ENCODE data around the gene HEXA. TPM values are rescaled to one million over a fixed set of nuclear protein-coding genes. Genes with fewer than 3 reads are reported as not detected.
A peak's percentile ranks its signal among the peaks of the same experiment; 100 is the strongest.
"Not testable (repeated sequence)": the region's sequence is repeated elsewhere in the genome, so short reads cannot be mapped to it uniquely, and the experiment has no call there.

Gene HEXA
- total RNA-seq: 49.4 TPM

DNA sequence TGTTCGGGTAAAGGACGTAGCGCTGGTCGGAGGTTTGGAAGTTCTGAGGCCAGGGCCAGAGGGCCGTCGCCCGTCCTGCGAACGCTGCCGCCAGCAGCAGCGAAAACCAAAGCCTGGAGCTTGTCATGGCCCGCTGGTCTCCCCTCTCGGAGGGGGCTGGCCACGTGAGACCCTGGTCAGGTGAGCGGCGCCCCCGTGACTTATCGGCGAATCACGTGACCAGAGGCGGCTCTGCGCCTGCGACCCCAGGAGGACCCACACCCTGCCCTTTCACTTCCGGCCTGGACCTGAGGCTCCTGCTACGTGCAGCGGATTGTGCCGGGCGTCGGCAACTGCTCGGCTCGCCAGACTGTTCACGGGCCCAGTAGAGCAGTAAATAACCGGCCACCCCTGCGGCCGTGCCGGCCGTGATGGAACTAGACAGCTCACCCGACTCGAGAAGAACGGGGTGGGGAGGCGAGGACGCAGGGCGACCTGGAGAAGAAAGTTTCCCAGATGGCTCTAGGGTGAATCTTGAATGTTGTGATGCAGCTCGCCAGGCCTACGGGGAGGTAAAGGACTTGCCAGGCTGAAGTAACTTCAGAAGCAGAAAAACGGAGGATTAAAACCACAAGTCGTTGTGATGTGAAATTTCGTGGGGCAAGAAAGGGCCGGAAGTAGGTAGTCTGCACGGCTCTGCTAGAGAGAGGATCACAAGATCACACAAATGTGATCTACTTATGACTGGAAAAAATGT is at the start of gene HEXA:
Gene HEXA, minus strand, starts transcription at position 169 of the 736 bp plus-strand sequence. Its CDS starts 42 bp downstream, at position 127.
- ATAC-seq (peak; percentile 92), DNase-seq (ENCODE audit: low spot score) (peak; percentile 97)

DNA sequence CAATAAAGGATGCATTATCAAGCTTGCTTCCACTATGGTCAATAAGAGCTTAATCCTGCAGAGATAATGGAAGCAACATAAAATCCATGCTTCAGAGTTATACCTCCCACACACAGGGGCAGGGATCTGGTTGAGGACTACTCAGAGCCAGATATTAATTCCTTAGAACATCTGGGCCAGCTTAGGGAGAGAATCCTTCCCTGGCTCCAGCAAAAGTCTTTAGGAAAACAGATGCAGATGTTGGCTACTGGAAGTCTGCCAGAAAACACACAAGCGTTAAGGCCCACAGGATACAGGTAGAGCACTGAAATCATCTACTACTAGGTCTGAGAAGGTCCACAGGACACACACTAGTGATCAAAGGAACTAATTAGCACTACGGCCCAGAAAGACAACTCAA is 47.4 kb upstream of the HEXA start:
- ATAC-seq (no peak), DNase-seq (ENCODE audit: low spot score) (no peak)

DNA sequence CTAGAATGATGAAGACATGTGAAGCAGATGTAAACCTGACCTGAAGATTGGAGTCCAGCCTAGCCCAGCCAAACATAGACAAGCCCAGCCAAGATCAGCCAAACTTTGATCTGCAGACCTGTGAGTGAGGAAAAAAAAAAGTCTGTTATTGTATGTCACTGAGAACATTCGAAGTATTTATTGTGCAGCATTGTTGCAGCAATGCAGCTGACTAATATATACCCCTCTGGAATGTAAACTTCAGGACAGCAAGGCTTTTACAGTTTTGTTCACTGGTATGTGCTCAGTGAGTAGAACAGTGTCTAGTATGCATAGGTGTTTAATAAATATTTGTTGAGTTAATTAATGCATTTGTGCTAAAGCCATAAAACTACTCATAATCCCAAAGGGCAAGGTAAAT is 45.7 kb upstream of the HEXA start:
- ATAC-seq (no peak), DNase-seq (ENCODE audit: low spot score) (no peak)

DNA sequence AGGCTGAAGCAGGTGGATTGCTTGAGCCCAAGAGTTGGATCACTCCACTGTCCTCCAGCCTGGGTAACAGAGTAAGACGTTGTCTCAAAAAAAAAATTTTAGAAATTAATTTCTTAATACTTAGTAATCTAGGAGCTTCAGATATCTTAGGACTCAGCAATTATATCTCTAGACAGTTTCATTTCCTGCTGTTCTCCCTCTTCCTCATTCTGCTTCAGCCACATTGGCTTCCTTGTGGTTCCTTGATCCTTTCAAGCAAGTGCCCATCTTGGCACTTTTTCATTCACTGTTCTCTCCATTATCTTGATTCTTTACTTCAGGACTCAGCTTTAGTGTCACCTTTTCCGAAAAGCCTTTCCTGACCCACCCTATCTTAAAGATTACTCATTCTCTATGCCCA is 44.8 kb upstream of the HEXA start:
- no peak for DNase-seq (ENCODE audit: low spot score)
- no peak for ATAC-seq

DNA sequence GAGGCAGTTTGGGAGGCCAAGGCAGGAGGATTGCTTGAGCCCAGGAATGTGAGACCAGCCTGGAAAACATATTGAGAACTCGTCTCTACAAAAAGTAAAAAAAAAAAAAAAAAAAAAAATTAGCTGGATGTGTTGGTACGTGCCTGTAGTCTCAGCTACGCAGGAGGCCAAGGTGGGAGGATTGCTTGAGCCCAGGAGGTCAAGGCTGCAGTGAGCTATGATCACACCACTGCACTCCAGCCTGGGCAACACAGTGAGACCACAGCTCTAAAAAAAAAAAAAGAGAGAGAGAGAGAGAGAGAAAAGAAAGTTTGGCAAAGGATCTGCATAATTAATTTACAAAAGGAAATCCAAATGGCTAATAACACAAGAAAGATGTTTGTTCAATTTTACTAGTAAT is 44.0 kb upstream of the HEXA start:
- not testable (repeated sequence) for ATAC-seq; DNase-seq (ENCODE audit: low spot score)

DNA sequence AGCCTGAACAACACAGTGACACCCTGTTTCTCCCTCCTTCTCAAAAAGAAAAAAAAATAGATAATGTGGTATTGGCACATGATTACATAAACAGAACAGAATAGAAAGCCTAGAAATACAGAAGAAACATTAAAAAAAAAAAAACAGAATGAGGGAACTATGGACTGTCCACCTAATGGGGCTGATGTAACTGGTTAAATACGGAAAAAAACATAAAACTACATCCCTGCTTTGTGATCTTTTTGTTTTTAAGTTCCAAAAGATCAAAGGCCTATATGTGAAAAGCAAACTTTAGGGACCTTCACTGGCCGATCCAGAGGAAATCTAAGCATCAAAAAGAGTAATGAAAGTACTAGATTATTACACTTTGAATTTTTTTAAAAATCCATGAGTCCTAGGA is 39.5 kb upstream of the HEXA start:
- no peak for DNase-seq (ENCODE audit: low spot score)
- no peak for ATAC-seq

DNA sequence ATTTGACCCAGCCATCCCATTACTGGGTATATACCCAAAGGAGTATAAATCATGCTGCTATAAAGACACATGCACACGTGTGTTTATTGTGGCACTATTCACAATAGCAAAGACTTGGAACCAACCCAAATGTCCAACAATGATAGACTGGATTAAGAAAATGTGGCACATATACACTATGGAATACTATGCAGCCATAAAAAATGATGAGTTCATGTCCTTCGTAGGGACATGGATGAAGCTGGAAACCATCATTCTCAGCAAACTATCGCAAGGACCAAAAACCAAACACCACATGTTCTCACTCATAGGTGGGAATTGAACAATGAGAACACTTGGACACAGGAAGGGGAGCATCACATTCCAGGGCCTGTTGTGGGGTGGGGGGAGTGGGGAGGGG is 37.5 kb upstream of the HEXA start:
- not testable (repeated sequence) for DNase-seq (ENCODE audit: low spot score); ATAC-seq

DNA sequence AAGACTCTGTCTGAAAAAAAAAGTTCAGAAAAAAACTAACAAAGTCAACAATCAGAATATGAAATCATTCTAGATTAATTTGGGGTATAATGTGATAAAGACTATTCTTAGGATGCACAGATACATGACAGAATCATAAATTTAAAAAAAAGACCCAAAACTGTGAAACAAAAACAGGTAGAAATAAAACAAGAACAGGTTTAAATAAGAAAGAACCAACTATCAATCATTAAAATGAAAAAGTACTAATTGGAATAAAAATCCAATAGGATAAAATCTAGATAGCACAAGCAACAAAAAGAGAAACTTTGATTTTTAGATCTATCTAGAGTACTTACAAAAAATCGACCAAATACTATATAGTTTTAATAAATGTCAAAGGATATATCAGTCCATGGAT is 35.7 kb upstream of the HEXA start:
- DNase-seq (ENCODE audit: low spot score) (no peak), ATAC-seq (no peak)

DNA sequence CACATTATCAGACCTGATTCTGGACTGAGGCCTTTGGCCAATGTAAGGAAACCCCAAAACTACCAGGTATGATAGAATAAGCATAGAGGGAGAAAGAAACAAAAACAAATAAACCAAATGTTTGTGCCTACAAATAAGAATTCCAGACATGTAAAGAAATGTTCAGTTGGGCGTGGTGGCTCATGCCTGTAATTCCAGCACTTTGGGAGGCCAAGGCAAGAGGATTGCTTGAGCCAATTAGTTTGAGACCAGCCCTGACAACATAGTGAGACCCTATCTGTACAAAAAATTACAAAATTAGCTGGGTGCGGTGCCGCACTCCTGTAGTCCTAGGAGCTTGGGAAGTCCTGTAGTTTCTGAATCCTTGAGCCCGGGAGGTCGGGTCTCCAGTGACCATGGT is 35.3 kb upstream of the HEXA start:
- no peak for ATAC-seq
- no peak for DNase-seq (ENCODE audit: low spot score)

DNA sequence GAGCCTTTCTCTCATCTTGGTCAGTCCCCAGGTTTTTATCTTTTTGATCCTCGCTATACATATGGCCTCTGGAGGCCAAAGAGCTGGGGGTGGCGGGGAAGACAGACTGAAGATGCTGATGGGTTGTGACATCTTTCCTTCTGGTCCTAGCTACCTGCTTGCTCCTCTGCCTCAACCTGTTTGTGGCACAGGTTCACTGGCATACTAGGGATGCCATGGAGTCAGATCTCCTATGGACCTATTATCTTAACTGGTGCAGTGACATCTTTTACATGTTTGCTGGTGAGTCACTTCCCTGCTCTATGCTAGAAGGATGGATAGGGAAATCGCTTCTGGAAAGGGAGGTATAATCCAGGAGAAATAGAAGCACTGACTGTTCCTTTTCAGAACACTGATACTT is 31.1 kb upstream of the HEXA start:
- DNase-seq (ENCODE audit: low spot score) (no peak), ATAC-seq (no peak)

DNA sequence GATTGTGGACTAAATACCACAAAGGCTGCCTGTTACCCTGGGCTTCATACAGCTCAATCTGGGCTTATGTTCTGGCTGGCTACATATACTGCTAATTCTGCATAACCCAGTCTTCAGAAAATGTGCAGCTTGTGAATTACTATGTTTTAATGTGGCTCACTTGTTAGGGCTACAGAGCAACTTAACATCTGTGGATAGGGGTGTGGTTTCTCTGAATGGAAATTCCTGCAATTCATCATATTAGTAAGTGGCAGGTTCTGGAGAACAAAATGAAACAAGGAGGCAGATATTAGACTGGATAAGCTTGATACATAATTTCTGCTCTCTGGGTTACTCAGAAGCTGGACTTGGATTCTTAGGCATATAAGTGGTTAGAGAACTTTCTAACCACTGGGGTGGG is 29.0 kb upstream of the HEXA start:
- DNase-seq (ENCODE audit: low spot score) (no peak), ATAC-seq (no peak)

DNA sequence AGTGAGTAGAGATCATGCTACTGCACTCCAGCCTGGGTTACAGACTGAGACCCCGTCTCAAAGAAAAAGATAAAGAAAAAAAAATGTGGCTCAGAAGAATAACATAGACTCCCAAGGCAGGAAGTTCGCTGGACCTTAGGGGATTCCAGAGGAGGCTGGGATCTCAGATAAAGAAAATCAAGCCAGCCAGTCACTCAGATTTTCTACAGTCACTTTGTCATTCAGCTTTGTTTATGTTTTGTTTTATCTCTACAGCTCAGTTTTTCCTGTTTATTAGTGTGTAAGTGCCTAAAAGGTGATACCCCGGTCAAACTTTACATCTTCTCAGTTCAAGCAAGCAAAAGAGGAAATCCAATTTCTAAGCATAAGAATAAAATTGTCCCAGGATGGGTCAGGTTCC is 28.5 kb upstream of the HEXA start:
- DNase-seq (ENCODE audit: low spot score): no peak
- no peak for ATAC-seq

DNA sequence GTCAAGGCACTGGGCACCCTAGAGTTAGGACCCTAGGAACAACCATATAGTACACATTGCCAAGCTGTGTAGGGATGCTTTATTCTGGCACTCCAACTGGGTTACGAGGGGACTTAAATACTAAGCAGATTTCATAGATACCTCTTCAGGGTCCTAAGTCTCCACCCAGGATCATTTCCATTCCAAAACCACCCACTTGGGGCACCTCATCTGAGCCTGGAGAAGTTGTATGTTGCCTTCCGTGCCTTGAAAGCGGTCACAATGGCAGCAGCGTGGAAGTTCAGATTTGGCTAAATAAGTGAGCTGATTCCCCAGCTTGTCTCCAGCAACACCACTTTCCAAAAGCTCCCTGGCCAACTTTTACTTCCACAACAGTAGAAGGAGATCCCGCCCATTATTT is 26.9 kb upstream of the HEXA start:
- no peak for ATAC-seq
- DNase-seq (ENCODE audit: low spot score): no peak

DNA sequence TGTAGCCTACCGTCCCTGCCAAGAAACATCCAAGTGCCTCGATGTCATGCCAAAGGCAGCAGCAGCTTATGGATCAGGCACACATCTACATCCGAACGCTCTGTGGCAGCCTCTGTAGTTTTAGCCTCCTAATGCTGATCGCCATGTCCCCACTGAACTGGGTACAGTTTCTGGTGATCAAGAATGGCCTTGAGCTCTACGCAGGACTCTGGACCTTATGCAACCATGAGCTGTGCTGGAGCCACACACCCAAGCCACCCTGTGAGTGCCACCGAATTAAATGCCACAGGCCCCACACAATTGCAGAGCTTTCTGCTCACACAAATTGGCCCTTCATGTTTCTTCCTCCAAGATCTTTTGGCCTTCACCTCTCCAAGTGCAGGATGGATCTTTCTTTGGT is 22.8 kb upstream of the HEXA start:
- no peak for DNase-seq (ENCODE audit: low spot score)
- ATAC-seq: peak; percentile 74

DNA sequence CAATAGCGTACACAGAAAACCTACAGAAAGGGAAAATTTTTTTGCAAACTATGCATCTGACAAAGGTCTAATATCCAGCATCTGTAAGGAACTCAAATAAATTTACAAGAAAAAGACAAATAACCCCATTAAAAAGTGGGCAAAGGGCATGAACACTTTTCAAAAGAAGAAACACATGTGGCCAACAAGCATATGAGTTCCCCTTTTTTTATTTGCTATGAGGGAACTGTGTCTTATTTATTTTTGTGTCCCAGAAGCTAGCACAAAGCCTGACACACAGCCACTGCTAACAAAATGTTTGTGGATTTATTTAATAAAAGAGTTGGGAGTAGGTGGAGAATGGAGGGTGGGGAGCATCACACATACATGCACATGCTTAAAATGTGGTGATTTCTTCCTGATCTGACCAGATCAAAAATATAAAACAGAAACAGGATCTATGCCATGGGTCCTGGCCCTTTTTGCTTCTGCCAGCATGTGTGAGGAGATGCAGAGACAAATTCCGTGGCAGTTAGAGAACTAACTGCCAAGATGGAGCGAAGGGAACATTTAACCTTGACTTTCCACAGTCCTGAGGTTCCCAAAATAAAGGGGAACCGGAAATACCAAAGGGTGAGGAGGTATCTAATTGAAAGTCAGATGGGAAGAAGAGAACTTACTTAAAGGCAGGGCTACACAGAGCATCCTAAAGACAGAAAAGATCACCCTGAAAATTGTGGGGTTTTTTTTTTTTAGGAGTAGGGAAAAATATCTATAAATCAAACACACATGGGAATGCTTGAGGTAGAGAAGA is 22.2 kb upstream of the HEXA start, which contains the start of gene TMEM202:
Gene TMEM202, plus strand, starts transcription at position 510 of the 793 bp plus-strand sequence. Its CDS starts 22 bp downstream, at position 532.
- DNase-seq (ENCODE audit: low spot score): no peak
- ATAC-seq: no peak

DNA sequence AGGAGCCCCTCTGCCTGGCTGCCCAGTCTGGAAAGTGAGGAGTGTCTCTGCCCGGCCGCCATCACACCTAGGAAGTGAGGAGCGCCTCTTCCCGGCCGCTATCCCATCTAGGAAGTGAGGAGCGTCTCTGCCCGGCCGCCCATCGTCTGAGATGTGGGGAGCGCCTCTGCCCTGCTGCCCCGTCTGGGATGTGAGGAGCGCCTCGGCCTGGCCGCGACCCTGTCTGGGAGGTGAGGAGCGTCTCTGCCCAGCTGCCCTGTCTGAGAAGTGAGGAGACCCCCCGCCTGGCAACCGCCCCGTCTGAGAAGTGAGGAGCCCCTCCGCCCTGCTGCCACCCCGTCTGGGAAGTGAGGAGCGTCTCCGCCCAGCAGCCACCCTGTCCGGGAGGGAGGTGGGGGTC is 20.5 kb upstream of the HEXA start:
- ATAC-seq; DNase-seq (ENCODE audit: low spot score): not testable (repeated sequence)

DNA sequence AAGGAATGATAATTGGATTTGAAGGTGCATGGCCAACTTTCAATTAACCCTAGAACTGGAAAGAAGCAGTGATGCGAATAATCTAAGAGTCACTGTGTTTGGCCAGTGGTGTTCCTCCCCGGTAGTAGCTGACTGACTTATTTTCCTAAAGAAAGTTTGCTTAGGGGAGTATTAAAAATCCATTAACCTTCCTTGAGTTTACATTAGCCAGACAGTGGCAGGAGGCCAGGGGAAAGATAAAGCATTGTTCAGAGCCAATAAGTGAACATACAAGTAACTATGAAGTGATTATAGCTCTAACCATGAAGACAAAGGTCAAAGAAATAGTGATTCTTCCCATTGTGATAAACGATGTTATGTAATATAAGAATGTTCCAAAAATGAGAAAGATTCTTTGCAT is 13.4 kb upstream of the HEXA start:
- no peak for DNase-seq (ENCODE audit: low spot score)
- ATAC-seq: no peak

DNA sequence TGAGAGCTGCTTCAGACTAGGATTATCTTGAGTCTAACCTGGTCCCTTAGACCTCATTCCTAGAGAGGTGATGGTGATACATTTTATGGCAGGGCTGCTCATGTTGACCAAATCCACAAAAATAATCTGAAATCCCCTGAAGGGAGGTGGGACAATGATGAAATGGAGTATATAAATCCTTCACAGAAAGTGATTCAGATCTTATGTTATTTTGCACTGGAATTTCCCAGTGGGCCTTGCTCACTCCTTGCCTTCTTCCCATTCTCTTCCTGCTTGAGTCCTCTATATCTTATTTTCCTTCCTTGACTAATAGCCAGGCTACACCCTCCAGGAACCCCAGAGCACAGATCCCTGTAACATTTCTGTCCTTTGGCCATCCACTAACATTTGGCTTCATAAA is 11.9 kb upstream of the HEXA start:
- no peak for ATAC-seq
- DNase-seq (ENCODE audit: low spot score): no peak

DNA sequence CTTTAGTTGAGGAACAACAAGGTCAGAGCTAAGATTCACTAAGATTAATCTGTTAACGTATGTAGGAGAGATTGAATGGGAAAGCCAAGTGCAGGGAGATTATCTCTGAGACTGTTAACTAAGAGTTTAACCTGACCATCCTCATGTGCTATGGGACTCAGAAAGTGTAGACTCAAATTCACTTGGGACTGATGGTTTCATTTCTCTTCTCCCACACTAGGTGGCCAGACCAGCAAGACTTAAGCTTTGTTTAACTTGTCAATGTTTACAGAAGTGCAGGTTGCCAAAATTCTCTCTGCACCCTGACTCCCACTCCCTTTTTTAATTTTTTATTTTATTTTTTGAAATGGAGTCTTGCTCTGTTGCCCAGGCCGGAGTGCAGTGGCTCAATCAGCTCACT is 6.3 kb upstream of the HEXA start:
- ATAC-seq (peak; percentile 67), DNase-seq (ENCODE audit: low spot score) (no peak)

DNA sequence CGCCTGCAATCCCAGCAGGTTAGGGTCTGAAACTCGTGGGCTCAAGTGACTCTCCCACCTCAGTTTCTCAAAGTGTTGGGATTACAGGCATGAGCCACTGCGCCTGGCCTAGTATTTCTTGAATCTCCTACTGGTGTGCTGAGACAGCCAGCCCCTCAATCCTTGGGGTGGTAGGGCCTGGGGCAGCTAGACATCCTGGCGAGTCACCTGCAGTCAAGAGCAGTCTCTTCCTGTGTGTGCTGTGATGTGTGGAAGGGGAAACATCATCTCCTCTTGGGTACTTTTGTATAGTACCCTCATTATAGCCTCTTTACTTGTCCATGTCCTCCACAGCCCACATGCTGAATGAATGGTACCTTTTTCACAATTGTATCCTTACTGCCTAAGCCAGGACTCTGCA is 4.9 kb upstream of the HEXA start:
- ATAC-seq: no peak
- DNase-seq (ENCODE audit: low spot score): no peak

DNA sequence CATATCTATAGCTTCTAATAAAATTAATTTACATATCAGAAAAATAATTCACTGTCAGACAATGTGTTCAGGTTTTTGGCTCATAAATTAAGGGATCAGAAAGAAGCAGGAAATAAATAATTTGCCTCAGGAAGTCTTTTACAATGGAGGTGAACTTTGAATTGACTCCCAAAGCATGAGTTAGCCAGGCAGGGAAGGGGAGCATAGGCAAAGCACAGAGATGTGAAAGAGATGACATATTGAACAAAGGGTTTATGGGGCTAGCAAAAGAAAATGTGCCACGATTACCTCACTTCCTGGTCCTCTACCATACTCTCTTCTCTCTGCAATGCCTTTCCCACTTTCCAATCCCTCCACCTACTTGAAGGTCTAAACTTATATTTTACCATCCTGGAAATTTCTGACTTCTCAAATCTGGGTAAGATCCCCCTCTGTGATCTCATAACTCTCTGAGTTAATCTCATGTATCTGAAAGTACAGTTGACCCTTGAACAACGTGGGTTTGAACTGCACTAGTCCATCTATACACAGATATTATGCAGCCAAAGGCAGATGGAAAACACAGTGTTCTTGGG is 4.1 kb upstream of the HEXA start:
- ATAC-seq: no peak
- no peak for DNase-seq (ENCODE audit: low spot score)

DNA sequence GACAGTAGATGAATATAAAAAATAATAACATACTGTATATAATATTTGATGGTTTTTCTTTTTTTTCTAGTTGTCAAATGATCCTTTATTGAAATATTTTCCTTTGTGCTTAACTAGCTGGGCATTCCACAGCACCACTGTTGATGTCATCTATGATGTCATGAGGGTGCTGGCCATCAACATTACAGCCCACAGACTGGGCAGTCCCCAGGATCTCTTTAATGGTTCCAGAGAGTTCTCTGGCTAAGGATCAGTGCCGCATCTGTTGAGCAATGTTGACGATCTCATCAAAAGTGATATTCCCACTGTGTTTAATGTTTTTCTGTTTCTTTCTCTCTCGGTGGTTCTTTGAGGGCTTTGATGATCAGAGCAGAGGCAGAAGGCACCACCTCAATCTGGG is 3.3 kb upstream of the HEXA start:
- not testable (repeated sequence) for DNase-seq (ENCODE audit: low spot score); ATAC-seq
